Pancreas (tissue), 10 donors: ENCODE results near the gene TIMM21. TPM values are rescaled to one million over a fixed set of nuclear protein-coding genes. Genes with fewer than 3 reads are reported as not detected.

ENCODE experiments used
- ATAC-seq, 4 donors: fragments of 200-7000 bp; cut with Tn5 transposase; one replicate each; pipeline versions ENCODE4 v1.8.0 to v1.9.1; 2020; ENCODE audit warnings: mild to moderate bottlenecking in 4 of 4, moderate library complexity in 4 of 4
- DNase-seq, 6 donors: peaks; one replicate each; pipeline ENCODE4 v3.0.0-alpha.2; 2020
- FAIRE-seq: peaks from 2 replicates; lab custom pipeline; 2012; peaks lifted over from hg19 to GRCh38; lab: Jason Lieb, UNC
- H3K27ac ChIP-seq, 4 donors: fragments of 200-600 bp; sonication (generic); 1 replicate in 3 of 4; 2 replicates in 1 of 4; pipeline versions ENCODE4 v1.5.0 to v1.8.0; 2020
- H3K27me3 ChIP-seq, 4 donors: fragments of 200-600 bp; one replicate each; pipeline ENCODE4 v1.8.0; 2021
- H3K36me3 ChIP-seq, 3 donors: fragments of 200-600 bp; sonication (generic) in 1 of 3; one replicate each; pipeline versions ENCODE4 v1.5.0 to v1.8.0; 2020 to 2021
- H3K4me1 ChIP-seq, 3 donors: fragments of 200-600 bp; one replicate each; pipeline ENCODE4 v1.8.0; 2021
- H3K4me3 ChIP-seq, 4 donors: fragments of 200-600 bp; sonication (generic) in 2 of 4; one replicate each; pipeline versions ENCODE4 v1.5.0 to v1.8.0; 2020 to 2021
- H3K9me3 ChIP-seq, 4 donors: fragments of 200-600 bp; one replicate each; pipeline ENCODE4 v1.8.0; 2021
- WGBS, 2 donors: extraction: QIAGEN DNeasy Blood & Tissue Kit; methylation state at CpG; one replicate each; pipeline ENCODE4 v1.1.7; 2013; 5-methylcytosine and 5-hydroxymethylcytosine counted together
- intact Hi-C, 3 donors: fragments of 100-400 bp; cut with DNase I; formaldehyde crosslinking; loops; one replicate each; pipeline versions ENCODE4 v1.11.1 to v1.14.2; 2022
- polyA plus RNA-seq, 2 donors: library from polyadenylated mRNA; stranded (reverse); fragments of 200-250 nt; gene quantifications; one replicate each; pipeline ENCODE4 v1.2.3, GENCODE V29; 2013
- total RNA-seq, 6 donors: library from RNA; stranded (reverse); fragmentation: NEBNext Ultra II Directional in 4 of 6; extraction: Animal tissue kit (Norgen Biotek cat#: 25700) in 4 of 6; gene quantifications; one replicate each; pipeline versions ENCODE4 v1.2.1 to v1.2.4, GENCODE V29; 2021 to 2023
- TF ChIP-seq, protein P1 (sequence below), 4 donors: fragments of 200-600 bp; sonication (generic) in 3 of 4; IDR thresholded peaks; one replicate each; pipeline versions ENCODE4 v1.5.0 to v1.8.0; 2021; ENCODE audit warnings: antibody characterized with exemption in 4 of 4
- donor health status: healthy with polysubstance abuse.
- donor health status: DM: no; HTN: no; CAD: no; lungs with moderate emphysema.
- donor health status: DM: no; HTN: no; CAD: no.
- donor health status: control.
- donor health status: control.
- donor health status: Bipolar disorder and iron deficiency.
- donor health status: DM: yes; HTN: yes; CAD: no.
- donor health status: DM: no; HTN: no; CAD: no.
- donor health status: DM: no; HTN: no; CAD: no.
- donor health status: DM: yes; HTN: yes; CAD: no.

The TIMM21 gene
- total and polyA plus RNA-seq, 8 donors, result 6.0 to 14.3 (median 10.0) TPM

- Histone ChIP-seq H3K4me3 (peak overlapping the region in 2 of 4 donors; percentile 32 to 42), H3K9me3 (no peaks in the 10 kb centered on the region), H3K27ac (no peak overlapping the region), H3K36me3 (no peaks in the 10 kb centered on the region), H3K27me3 (peaks cover 0 to 4% (median 0%) of the 10 kb centered on the region in 4 donors), H3K4me1 (no peaks in the 10 kb centered on the region)
- WGBS, 2 donors, result 64 to 77% methylated on average over 26 to 27 of the region's 27 CpGs
- TF ChIP-seq, protein P1, sequence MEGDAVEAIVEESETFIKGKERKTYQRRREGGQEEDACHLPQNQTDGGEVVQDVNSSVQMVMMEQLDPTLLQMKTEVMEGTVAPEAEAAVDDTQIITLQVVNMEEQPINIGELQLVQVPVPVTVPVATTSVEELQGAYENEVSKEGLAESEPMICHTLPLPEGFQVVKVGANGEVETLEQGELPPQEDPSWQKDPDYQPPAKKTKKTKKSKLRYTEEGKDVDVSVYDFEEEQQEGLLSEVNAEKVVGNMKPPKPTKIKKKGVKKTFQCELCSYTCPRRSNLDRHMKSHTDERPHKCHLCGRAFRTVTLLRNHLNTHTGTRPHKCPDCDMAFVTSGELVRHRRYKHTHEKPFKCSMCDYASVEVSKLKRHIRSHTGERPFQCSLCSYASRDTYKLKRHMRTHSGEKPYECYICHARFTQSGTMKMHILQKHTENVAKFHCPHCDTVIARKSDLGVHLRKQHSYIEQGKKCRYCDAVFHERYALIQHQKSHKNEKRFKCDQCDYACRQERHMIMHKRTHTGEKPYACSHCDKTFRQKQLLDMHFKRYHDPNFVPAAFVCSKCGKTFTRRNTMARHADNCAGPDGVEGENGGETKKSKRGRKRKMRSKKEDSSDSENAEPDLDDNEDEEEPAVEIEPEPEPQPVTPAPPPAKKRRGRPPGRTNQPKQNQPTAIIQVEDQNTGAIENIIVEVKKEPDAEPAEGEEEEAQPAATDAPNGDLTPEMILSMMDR (IDR thresholded peaks at IDR 0.05), result no peak
- ATAC-seq (peak in 3 of 4 donors; percentile 22 to 63 (median 42)), FAIRE-seq (no peak), DNase-seq (no peak)
- intact Hi-C loops, result no loop called here
These were observed 24.5 kb downstream of the TIMM21 start for GRCh38 chr18:74172697-74173433.

DNA sequence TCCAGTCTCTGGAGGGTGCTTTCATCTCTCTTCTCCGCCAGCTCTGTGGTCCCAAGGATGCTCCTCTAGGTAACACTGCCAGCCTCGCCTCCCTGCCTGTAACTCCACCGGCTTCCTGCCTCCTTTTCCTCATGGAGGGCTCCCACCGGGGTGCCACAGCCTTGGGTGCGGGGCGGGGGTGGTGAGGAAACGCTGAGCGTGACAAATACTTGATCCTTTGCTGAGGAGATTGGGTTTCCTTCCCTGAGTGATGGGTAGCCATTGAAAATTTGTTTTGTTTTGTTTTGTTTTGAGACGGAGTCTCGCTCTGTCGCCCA lies 25.1 kb downstream of the TIMM21 start:
- Histone ChIP-seq H3K4me1 (no peaks in the 10 kb centered on the region), H3K36me3 (no peaks in the 10 kb centered on the region), H3K4me3 (no peak overlapping the region), H3K27me3 (peaks cover 0 to 4% (median 0%) of the 10 kb centered on the region in 4 donors), H3K9me3 (no peaks in the 10 kb centered on the region), H3K27ac (no peak overlapping the region)
- no peak for DNase-seq
- TF ChIP-seq, protein P1 (IDR thresholded peaks at IDR 0.05), result no peak
- intact Hi-C loops, result no loop called here
- WGBS, 2 donors, result 82 to 84% methylated on average over 10 to 11 of the region's 11 CpGs
- no peak for ATAC-seq
- no peak for FAIRE-seq

GRCh38 chr18:74175658-74176057 lies 27.3 kb downstream of the TIMM21 start:
- Histone ChIP-seq H3K9me3 (no peaks in the 10 kb centered on the region), H3K4me1 (no peaks in the 10 kb centered on the region), H3K27me3 (peaks cover 0 to 2% (median 0%) of the 10 kb centered on the region in 4 donors), H3K36me3 (no peaks in the 10 kb centered on the region), H3K4me3 (no peak overlapping the region), H3K27ac (no peak overlapping the region)
- TF ChIP-seq, protein P1 (IDR thresholded peaks at IDR 0.05), result no peak
- WGBS, 2 donors, result 30 to 33% methylated on average over 6 of the region's 6 CpGs
- intact Hi-C loops, result no loop called here
- FAIRE-seq (no peak), ATAC-seq (no peak), DNase-seq (no peak)

- H3K4me1 ChIP-seq, result no peaks in the 10 kb centered on the region
- no peak overlapping the region for H3K4me3 ChIP-seq
- no peaks in the 10 kb centered on the region for H3K9me3 ChIP-seq
- H3K36me3 ChIP-seq, result no peaks in the 10 kb centered on the region
- intact Hi-C loops, result no loop called here
- ATAC-seq, result no peak
- 67 to 75% methylated on average over 1 of the region's 1 CpG for WGBS, 2 donors
- H3K27me3 ChIP-seq, result no peaks in the 10 kb centered on the region
- no peak overlapping the region for H3K27ac ChIP-seq
- TF ChIP-seq, protein P1 (IDR thresholded peaks at IDR 0.05), result no peak
- no peak for FAIRE-seq
- no peak for DNase-seq
These were observed 30.6 kb downstream of the TIMM21 start for GRCh38 chr18:74178884-74179283.

DNA sequence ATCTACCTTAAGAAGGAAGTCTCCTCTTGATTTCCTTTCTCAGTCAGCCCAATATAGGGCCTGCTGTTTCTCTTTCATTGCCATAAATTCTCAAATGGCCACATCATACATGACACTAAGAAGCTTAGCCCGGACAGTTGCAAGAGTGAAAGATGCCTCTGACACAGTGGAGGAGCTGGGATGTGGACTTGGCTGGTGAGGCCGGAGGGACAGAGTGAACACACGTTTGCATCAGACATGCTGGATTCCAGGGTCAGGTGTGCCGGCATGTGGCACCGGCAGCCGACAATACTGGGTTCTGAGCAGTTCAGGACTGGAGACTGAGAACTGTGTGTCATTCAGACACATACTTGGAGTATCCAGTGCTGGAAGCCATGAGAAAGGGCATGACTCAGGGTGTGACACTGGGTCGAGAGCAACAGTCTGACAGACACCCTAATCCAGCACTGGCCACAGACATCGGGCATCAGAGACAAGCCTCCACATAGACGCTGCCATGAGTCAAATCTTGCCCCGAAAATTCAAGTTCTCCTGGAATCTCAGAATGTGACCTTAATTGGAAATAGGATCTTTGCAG lies 31.4 kb downstream of the TIMM21 start:
- FAIRE-seq, result no peak
- intact Hi-C loops, result no loop called here
- H3K27me3 ChIP-seq, result no peaks in the 10 kb centered on the region
- no peak overlapping the region for H3K27ac ChIP-seq
- H3K9me3 ChIP-seq, result no peaks in the 10 kb centered on the region
- ATAC-seq, result no peak
- TF ChIP-seq, protein P1 (IDR thresholded peaks at IDR 0.05), result no peak
- WGBS, 2 donors, result 69 to 84% methylated on average over 10 of the region's 10 CpGs
- no peak overlapping the region for H3K4me3 ChIP-seq
- H3K36me3 ChIP-seq, result no peaks in the 10 kb centered on the region
- no peaks in the 10 kb centered on the region for H3K4me1 ChIP-seq
- no peak for DNase-seq
